Inflammatory macrophage (primary cell): ENCODE data around the gene MXRA8.
"Not testable (repeated sequence)": the region's sequence is repeated elsewhere in the genome, so short reads cannot be mapped to it uniquely, and the experiment has no call there.

Experiments
- DNase-seq, 2 donors: peaks; one replicate each; pipeline ENCODE4 v3.0.0-alpha.2; 2020 to 2022

MXRA8 gene

GRCh38 chr1:1393014-1393413 is 34.7 kb upstream of the MXRA8 start:
- DNase-seq = no peak

- DNase-seq = no peak
These were observed 32.9 kb upstream of the MXRA8 start for GRCh38 chr1:1391225-1391624.

GRCh38 chr1:1390675-1391074 is 32.3 kb upstream of the MXRA8 start:
- DNase-seq = no peak

GRCh38 chr1:1388078-1388472 is 29.7 kb upstream of the MXRA8 start:
- DNase-seq = no peak

- no peak for DNase-seq
These were observed 29.0 kb upstream of the MXRA8 start for GRCh38 chr1:1387098-1388077.

GRCh38 chr1:1385931-1386330 is 27.6 kb upstream of the MXRA8 start:
- no peak for DNase-seq

GRCh38 chr1:1385339-1385738 is 27.0 kb upstream of the MXRA8 start:
- DNase-seq = not testable (repeated sequence)

- no peak for DNase-seq
These were observed 22.9 kb upstream of the MXRA8 start for GRCh38 chr1:1381294-1381693.

GRCh38 chr1:1380860-1381259 is 22.5 kb upstream of the MXRA8 start:
- no peak for DNase-seq

- DNase-seq = no peak
These were observed 19.3 kb upstream of the MXRA8 start for GRCh38 chr1:1377540-1378205.

- no peak for DNase-seq
These were observed 18.3 kb upstream of the MXRA8 start for GRCh38 chr1:1376551-1377226.

- peak; percentile 100 for DNase-seq
These were observed 16.7 kb upstream of the MXRA8 start, which contains the start of gene AURKAIP1 for GRCh38 chr1:1374929-1375662. AURKAIP1 (minus strand) TSS chr1:1375207; CDS start chr1:1374756, 451 bp downstream.

- DNase-seq = peak in 1 of 2 donors; percentile 7
These were observed 16.2 kb upstream of the MXRA8 start for GRCh38 chr1:1374589-1374928.

GRCh38 chr1:1373815-1374588 is 15.6 kb upstream of the MXRA8 start:
- DNase-seq = no peak

- DNase-seq = no peak
These were observed 14.9 kb upstream of the MXRA8 start for GRCh38 chr1:1373051-1373814.

GRCh38 chr1:1371746-1372711 is 13.7 kb upstream of the MXRA8 start:
- DNase-seq = peak; percentile 40 to 52

- no peak for DNase-seq
These were observed 13.0 kb upstream of the MXRA8 start for GRCh38 chr1:1371364-1371745.

- DNase-seq = no peak
These were observed 12.5 kb upstream of the MXRA8 start for GRCh38 chr1:1370771-1371300.

GRCh38 chr1:1370094-1370493 is 11.7 kb upstream of the MXRA8 start:
- not testable (repeated sequence) for DNase-seq
